Activated B cell treated with CpG ODN at 0.5 μM for 24 hours (primary cell): Measurements from ENCODE around the gene CEACAM8. TPM values are rescaled to one million over a fixed set of nuclear protein-coding genes. Genes with fewer than 3 reads are reported as not detected.
"Not testable (repeated sequence)": the region's sequence is repeated elsewhere in the genome, so short reads cannot be mapped to it uniquely, and the experiment has no call there.

Experiments
- ATAC-seq: fragments of 200-7000 bp; cut with Tn5 transposase; one replicate; pipeline ENCODE4 v1.10.0; 2021; ENCODE audit warnings: low read depth, mild to moderate bottlenecking, moderate library complexity
- CTCF ChIA-PET: fragments of 350-600 bp; sonication (Branson Sonifier 250); formaldehyde crosslinking; loops from one replicate; lab custom pipeline; 2021; ENCODE audit warnings: antibody characterized with exemption; lab: Charles Lee
- POLR2A ChIA-PET: fragments of 350-600 bp; sonication (Branson Sonifier 250); formaldehyde crosslinking; loops from one replicate; lab custom pipeline; 2021; ENCODE audit warnings: antibody characterized with exemption; lab: Charles Lee
- DNase-seq: peaks from one replicate; pipeline ENCODE4 v3.0.0; 2022
- H3K27ac Mint-ChIP-seq: one replicate; pipeline ENCODE4 v1.8.0; 2020; ENCODE audit warnings: mixed read lengths
- H3K27me3 Mint-ChIP-seq: one replicate; pipeline ENCODE4 v1.8.0; 2021; ENCODE audit warnings: mixed read lengths
- H3K36me3 Mint-ChIP-seq: one replicate; pipeline ENCODE4 v1.8.0; 2021; ENCODE audit warnings: low read depth, mixed read lengths
- H3K4me1 Mint-ChIP-seq: one replicate; pipeline ENCODE4 v1.8.0; 2021; ENCODE audit warnings: mixed read lengths
- H3K4me3 Mint-ChIP-seq: one replicate; pipeline ENCODE4 v1.8.0; 2020; ENCODE audit warnings: mild to moderate bottlenecking, mixed read lengths
- H3K9me3 Mint-ChIP-seq: one replicate; pipeline ENCODE4 v1.8.0; 2020; ENCODE audit warnings: mixed read lengths
- CTCF ChIP-seq: fragments of 200-600 bp; IDR thresholded peaks from one replicate; pipeline ENCODE4 v1.8.0; 2022; ENCODE audit warnings: antibody characterized with exemption, mild to moderate bottlenecking
- intact Hi-C: fragments of 100-400 bp; cut with micrococcal nuclease; formaldehyde crosslinking; loops from one replicate; pipeline ENCODE4 v1.15.1; 2024
- total RNA-seq: library from RNA; stranded (reverse); gene quantifications from 2 replicates; pipeline ENCODE4 v1.2.3, GENCODE V29; 2022

Gene CEACAM8
- total RNA-seq, 1 donor from 2014 or later = not detected

DNA sequence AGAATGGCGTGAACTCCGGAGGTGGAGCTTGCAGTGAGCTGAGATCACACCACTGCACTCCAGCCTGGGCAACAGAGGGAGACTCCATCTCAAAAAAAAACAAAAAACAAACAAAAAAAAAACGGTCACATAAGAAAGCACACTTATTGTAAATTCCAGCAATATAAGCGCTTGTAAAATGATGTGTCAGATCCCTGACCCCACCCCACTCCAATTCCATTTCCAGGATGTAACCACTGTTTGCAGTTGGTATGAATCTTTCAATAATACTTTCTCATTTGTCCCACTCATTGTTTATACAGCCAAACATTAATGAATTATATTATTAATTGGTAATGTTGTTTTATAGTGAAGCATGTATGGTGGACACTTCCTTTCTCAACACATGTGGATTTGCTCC lies 50.6 kb downstream of the CEACAM8 start:
- no peaks in the 10 kb centered on the region for H3K36me3 Mint-ChIP-seq
- H3K27ac Mint-ChIP-seq = no peak overlapping the region
- H3K4me3 Mint-ChIP-seq = no peak overlapping the region
- ChIA-PET POLR2A (no interaction called here), CTCF (no interaction called here)
- H3K4me1 Mint-ChIP-seq = no peaks in the 10 kb centered on the region
- peaks cover 3% of the 10 kb centered on the region for H3K9me3 Mint-ChIP-seq
- ATAC-seq = no peak
- no peak for DNase-seq
- peaks cover 20% of the 10 kb centered on the region for H3K27me3 Mint-ChIP-seq
- intact Hi-C loops = no loop called here
- TF ChIP-seq CTCF = no peak

DNA sequence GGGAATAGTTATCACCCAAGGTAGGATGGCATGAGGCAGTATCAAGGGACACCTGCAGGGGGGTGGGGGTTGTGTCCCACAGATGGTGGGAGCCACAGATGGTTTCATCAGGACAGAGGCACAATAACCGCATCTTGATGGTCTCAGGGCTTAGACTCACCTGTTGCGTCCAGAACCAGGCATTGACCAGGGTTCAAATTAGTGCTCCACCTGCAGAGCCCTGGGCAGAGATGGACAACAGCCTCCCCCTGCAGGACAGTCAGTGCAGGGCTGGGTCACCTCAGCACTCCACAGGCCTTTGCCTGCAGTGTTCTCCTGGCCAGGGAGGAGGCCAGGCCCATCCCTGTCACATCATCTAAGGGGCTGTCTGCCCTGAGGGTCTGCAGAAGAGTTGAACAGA lies 51.9 kb downstream of the CEACAM8 start:
- no peak for ATAC-seq
- H3K27ac Mint-ChIP-seq = no peak overlapping the region
- H3K27me3 Mint-ChIP-seq = peaks cover 24% of the 10 kb centered on the region
- POLR2A ChIA-PET = no interaction called here
- CTCF ChIA-PET = no interaction called here
- no peak for DNase-seq
- no peak overlapping the region for H3K4me3 Mint-ChIP-seq
- H3K9me3 Mint-ChIP-seq = no peaks in the 10 kb centered on the region
- no peak for TF ChIP-seq CTCF
- H3K36me3 Mint-ChIP-seq = no peaks in the 10 kb centered on the region
- H3K4me1 Mint-ChIP-seq = no peaks in the 10 kb centered on the region
- intact Hi-C loops = no loop called here

DNA sequence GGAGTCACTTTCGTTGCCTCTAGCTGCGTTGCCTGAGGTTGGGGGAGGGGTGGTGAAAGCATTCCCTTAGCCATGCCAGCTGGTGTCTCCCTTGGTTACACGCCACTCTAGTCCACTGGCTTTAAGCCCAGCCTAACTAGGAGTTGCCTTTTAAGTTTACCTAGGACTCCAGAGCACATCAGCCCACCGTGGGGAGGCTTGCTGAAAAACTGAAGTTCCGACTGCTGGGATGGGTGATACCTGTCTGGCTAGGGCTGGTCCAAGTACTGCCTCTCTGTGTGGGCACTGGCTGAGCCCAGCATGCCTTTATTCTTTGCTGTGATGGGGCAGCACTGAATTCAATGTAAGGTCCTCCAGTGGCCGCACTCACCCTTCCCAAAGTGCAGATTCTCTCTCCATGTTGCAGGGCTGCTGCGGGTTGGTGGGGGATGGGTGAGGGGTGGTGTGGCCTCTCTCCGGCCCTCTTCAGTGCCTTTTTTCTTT lies 54.6 kb downstream of the CEACAM8 start:
- no peaks in the 10 kb centered on the region for H3K36me3 Mint-ChIP-seq
- intact Hi-C loops = no loop called here
- POLR2A ChIA-PET = no interaction called here
- CTCF ChIA-PET = interaction anchor here (0.6 kb wide), 1 partner anchor 957 kb away, joined by 3 read pairs; no protein-coding TSS in a partner anchor
- H3K27me3 Mint-ChIP-seq = peaks cover 5% of the 10 kb centered on the region
- no peaks in the 10 kb centered on the region for H3K4me1 Mint-ChIP-seq
- no peak for TF ChIP-seq CTCF
- H3K9me3 Mint-ChIP-seq = no peaks in the 10 kb centered on the region
- no peak overlapping the region for H3K27ac Mint-ChIP-seq
- ATAC-seq (no peak), DNase-seq (no peak)
- H3K4me3 Mint-ChIP-seq = no peak overlapping the region

- no peak overlapping the region for H3K4me3 Mint-ChIP-seq
- TF ChIP-seq CTCF = no peak
- H3K27me3 Mint-ChIP-seq = peaks cover 5% of the 10 kb centered on the region
- no peaks in the 10 kb centered on the region for H3K4me1 Mint-ChIP-seq
- CTCF ChIA-PET = no interaction called here
- no peaks in the 10 kb centered on the region for H3K36me3 Mint-ChIP-seq
- H3K27ac Mint-ChIP-seq = no peak overlapping the region
- DNase-seq (no peak), ATAC-seq (no peak)
- no peaks in the 10 kb centered on the region for H3K9me3 Mint-ChIP-seq
- POLR2A ChIA-PET = no interaction called here
- intact Hi-C loops = no loop called here
Observed at GRCh38 chr19:42538841-42539709, 55.6 kb downstream of the CEACAM8 start.

DNA sequence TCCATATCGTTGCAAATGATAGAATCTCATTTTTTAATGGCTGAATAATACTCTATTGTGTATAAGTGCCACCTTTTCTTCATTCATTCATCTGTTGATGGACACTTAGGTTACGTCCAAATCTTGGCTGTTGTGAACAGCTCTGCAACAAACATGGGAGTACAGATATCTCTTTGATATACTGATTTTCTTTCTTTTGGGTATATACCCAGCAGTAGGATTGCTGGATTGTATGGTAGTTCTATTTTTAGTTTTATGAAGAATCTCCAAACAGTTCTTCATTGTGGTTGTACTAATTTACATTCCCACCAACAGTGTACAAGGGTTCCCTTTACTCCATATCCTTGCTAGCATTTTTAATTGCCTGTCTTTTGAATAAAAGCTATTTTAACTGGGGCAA lies 59.4 kb downstream of the CEACAM8 start:
- H3K36me3 Mint-ChIP-seq, DNase-seq, intact Hi-C loops, H3K4me3 Mint-ChIP-seq, ATAC-seq, POLR2A ChIA-PET, H3K4me1 Mint-ChIP-seq, H3K27ac Mint-ChIP-seq, H3K27me3 Mint-ChIP-seq, H3K9me3 Mint-ChIP-seq: not testable (repeated sequence)
- CTCF ChIA-PET = interaction anchor here (1.2 kb wide), 1 partner anchor 86 kb away, joined by 4 read pairs; no protein-coding TSS in a partner anchor
